Activated CD4-positive, alpha-beta T cell treated with anti-CD3 and anti-CD28 coated beads, Interleukin-2, amount 10 ng/mL, durations not matched to agents 7 days and 5 days (primary cell): Measurements from ENCODE around the gene SYNE3. TPM values are rescaled to one million over a fixed set of nuclear protein-coding genes. Genes with fewer than 3 reads are reported as not detected.
A peak's percentile ranks its signal among the peaks of the same experiment; 100 is the strongest.

ENCODE experiments used
- CTCF ChIA-PET: fragments of 350-600 bp; sonication (Branson Sonifier 250); formaldehyde crosslinking; loops from one replicate; lab custom pipeline; 2021; ENCODE audit warnings: antibody characterized with exemption; lab: Charles Lee
- POLR2A ChIA-PET: fragments of 350-600 bp; sonication (Branson Sonifier 250); formaldehyde crosslinking; loops from one replicate; lab custom pipeline; 2021; ENCODE audit warnings: antibody characterized with exemption; lab: Charles Lee
- DNase-seq: peaks from one replicate; pipeline ENCODE4 v3.0.0-alpha.2; 2020
- H3K27ac Mint-ChIP-seq: one replicate; pipeline ENCODE4 v1.8.0; 2021; ENCODE audit warnings: mild to moderate bottlenecking, moderate library complexity, mixed read lengths
- H3K27me3 Mint-ChIP-seq: one replicate; pipeline ENCODE4 v1.8.0; 2021; ENCODE audit warnings: mixed read lengths
- H3K36me3 Mint-ChIP-seq: one replicate; pipeline ENCODE4 v1.8.0; 2021; ENCODE audit warnings: low read depth, mixed read lengths
- H3K4me1 Mint-ChIP-seq: one replicate; pipeline ENCODE4 v1.8.0; 2021; ENCODE audit warnings: mixed read lengths
- H3K4me3 Mint-ChIP-seq: one replicate; pipeline ENCODE4 v1.8.0; 2021; ENCODE audit warnings: mild to moderate bottlenecking, moderate library complexity, mixed read lengths
- H3K9me3 Mint-ChIP-seq: one replicate; pipeline ENCODE4 v1.8.0; 2021; ENCODE audit warnings: mixed read lengths
- total RNA-seq, 2 experiments: library from RNA; stranded (reverse); gene quantifications; one replicate each; pipeline ENCODE4 v1.2.3, GENCODE V29; 2021

The SYNE3 gene
- total RNA-seq, 2 experiments from 2014 or later: 81.0 to 95.8 TPM

DNA sequence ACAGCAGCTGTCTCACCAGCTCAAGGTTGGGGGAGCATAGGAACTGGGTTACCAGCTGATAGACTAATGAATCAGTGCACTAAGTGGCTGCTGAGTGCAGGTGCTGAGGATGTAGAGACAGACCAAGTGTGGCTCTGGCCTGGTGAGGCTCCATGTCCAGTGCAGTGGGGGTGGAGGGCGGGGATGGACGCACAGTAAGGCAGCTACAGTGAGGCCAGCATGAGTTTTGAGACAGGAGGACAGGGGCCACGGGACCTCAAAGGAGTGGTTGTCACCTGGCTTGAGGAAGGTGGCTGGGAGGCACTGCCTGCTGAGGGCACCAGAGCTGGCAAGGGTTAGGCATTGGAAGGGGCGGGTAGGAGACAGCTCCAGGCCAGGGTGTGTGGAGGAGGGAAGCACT, 37.0 kb downstream of the SYNE3 start:
- no peak for DNase-seq
- no peaks in the 10 kb centered on the region for H3K9me3 Mint-ChIP-seq
- no peak overlapping the region for H3K4me3 Mint-ChIP-seq
- peak overlapping the region; percentile 75 for H3K27ac Mint-ChIP-seq
- ChIA-PET CTCF (interaction anchor here (0.8 to 2.1 kb wide), 6 partner anchors 11 to 49 kb away, joined by 3 to 9 read pairs (median 4); no protein-coding TSS in a partner anchor), POLR2A (no interaction called here)
- H3K4me1 Mint-ChIP-seq: peaks cover 39% of the 10 kb centered on the region
- peaks cover 35% of the 10 kb centered on the region for H3K36me3 Mint-ChIP-seq
- H3K27me3 Mint-ChIP-seq: no peaks in the 10 kb centered on the region

DNA sequence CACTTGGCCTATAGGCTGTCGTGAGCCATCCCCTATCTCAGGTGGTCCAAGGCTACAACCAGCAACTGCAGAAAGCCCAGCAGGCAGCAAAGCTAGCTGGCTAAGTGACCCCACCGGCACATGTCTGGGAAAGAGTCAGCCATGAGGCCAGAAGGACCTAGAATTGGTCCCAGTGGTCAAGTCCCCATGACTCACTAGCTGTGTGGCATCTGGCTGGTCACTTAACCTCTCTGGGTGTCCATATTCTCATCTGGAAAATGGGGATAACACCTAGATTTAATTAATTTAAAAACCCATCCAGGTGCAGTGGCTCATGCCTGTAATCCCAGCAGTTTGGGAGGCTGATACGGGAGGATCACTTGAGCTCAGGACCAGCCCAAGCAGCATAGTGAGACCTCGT, 37.6 kb downstream of the SYNE3 start:
- peaks cover 42% of the 10 kb centered on the region for H3K36me3 Mint-ChIP-seq

DNA sequence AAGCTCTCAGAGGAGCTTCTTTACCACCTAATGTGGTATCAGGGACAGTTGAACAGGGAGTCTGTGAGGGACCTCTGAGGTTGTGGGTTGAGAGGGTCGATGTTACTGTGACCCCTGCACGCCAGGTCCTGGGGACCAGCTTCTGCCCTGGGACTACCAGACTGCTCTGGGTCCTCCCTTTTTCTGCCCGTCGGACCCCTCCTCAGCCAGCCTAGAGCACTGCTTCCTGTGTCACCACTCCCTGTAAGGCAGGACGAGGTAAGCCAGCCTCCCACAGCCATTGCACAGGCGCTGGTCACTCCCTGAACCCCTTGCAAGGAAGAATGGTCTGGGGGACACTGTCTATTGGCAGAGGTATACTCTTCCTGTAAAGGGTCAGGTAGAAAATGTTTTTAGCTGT, 38.1 kb downstream of the SYNE3 start:
- Mint-ChIP-seq H3K27me3 (no peaks in the 10 kb centered on the region), H3K36me3 (peaks cover 46% of the 10 kb centered on the region), H3K9me3 (no peaks in the 10 kb centered on the region), H3K4me3 (no peak overlapping the region), H3K4me1 (peaks cover 36% of the 10 kb centered on the region), H3K27ac (peak overlapping the region; percentile 9)
- no peak for DNase-seq
- POLR2A ChIA-PET: no interaction called here
- CTCF ChIA-PET: interaction anchor here (1.0 to 2.1 kb wide), 4 partner anchors 34 to 50 kb away, joined by 3 to 9 read pairs (median 4); no protein-coding TSS in a partner anchor

More for the DNA sequence above, 37.6 kb downstream of the SYNE3 start:
- H3K27ac Mint-ChIP-seq: no peak overlapping the region
- DNase-seq: no peak
- no peak overlapping the region for H3K4me3 Mint-ChIP-seq
- H3K27me3 Mint-ChIP-seq: no peaks in the 10 kb centered on the region
- ChIA-PET CTCF (interaction anchor here (0.8 to 2.1 kb wide), 6 partner anchors 10 to 49 kb away, joined by 3 to 9 read pairs (median 4); no protein-coding TSS in a partner anchor), POLR2A (no interaction called here)
- peaks cover 36% of the 10 kb centered on the region for H3K4me1 Mint-ChIP-seq
- no peaks in the 10 kb centered on the region for H3K9me3 Mint-ChIP-seq

DNA sequence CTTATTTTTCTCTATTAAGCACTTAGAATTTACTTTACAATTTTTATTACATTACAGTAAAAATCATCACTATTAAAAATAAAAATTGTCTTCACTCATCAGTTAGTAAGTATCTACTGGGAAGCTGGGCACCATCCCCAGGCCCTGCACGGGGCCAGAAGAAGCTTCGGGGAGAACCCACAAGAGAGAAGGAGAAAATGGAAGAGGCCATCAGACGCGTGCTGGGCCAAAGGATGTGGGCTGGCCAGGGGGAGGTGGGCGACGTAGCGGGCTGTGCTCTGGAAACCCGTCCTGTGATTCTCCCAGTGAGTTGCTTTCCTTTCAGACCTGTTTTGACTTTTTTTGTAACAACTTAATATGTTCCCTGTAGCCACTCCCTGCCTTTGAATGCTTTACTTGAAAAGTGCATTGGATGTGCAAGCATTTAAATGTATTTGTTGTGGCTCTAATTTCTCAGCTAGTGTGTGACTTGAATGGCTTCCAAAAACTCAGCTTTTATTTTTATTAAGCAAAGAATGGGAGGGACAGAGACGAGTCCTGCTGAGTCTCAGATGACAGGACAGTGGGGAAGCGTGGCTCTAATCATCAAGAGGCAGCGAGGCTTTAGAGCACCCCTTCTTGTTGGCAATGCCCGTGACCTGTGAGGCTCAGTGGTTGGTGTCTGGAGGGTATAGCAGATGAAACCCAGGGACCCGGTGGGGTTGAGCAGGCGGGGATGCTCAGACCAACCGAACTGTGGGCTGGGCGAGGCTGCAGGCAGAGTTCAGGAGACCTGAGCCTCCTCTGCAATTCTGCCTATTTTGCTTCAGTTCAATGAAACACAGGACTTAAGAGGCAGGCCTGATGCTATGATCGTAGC, 38.8 kb downstream of the SYNE3 start:
- H3K27ac Mint-ChIP-seq: peak overlapping the region; percentile 54
- no peak for DNase-seq
- no peak overlapping the region for H3K4me3 Mint-ChIP-seq
- ChIA-PET POLR2A (no interaction called here), CTCF (interaction anchor here (1.6 to 2.1 kb wide), 2 partner anchors 35 to 36 kb away, joined by 3 to 9 read pairs; no protein-coding TSS in a partner anchor)
- H3K9me3 Mint-ChIP-seq: no peaks in the 10 kb centered on the region
- peaks cover 37% of the 10 kb centered on the region for H3K4me1 Mint-ChIP-seq
- H3K27me3 Mint-ChIP-seq: no peaks in the 10 kb centered on the region
- H3K36me3 Mint-ChIP-seq: peaks cover 50% of the 10 kb centered on the region

DNA sequence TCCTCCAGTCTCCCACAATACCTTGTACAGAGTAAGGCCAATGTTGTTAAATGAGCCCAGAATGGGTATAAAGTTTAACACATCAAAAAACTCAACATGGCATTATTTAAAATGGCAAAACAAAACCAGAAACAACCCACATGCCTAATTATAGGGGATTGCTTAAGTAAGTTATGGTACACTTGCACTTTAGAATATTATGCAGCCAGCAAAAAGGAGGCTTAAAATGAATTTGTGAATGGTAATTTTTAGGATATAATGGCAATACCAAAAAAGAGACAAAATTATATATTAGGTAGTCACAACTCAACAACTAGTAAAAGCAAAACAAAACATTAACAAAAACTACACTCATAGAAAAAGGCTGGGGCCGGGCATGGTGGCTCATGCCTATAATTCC, 39.7 kb downstream of the SYNE3 start:
- ChIA-PET POLR2A (no interaction called here), CTCF (interaction anchor here (0.8 kb wide), 1 partner anchor 46 kb away, joined by 3 read pairs; no protein-coding TSS in a partner anchor)
- peaks cover 38% of the 10 kb centered on the region for H3K4me1 Mint-ChIP-seq
- H3K9me3 Mint-ChIP-seq: no peaks in the 10 kb centered on the region
- no peak for DNase-seq
- peaks cover 57% of the 10 kb centered on the region for H3K36me3 Mint-ChIP-seq
- no peaks in the 10 kb centered on the region for H3K27me3 Mint-ChIP-seq
- no peak overlapping the region for H3K4me3 Mint-ChIP-seq
- no peak overlapping the region for H3K27ac Mint-ChIP-seq

DNA sequence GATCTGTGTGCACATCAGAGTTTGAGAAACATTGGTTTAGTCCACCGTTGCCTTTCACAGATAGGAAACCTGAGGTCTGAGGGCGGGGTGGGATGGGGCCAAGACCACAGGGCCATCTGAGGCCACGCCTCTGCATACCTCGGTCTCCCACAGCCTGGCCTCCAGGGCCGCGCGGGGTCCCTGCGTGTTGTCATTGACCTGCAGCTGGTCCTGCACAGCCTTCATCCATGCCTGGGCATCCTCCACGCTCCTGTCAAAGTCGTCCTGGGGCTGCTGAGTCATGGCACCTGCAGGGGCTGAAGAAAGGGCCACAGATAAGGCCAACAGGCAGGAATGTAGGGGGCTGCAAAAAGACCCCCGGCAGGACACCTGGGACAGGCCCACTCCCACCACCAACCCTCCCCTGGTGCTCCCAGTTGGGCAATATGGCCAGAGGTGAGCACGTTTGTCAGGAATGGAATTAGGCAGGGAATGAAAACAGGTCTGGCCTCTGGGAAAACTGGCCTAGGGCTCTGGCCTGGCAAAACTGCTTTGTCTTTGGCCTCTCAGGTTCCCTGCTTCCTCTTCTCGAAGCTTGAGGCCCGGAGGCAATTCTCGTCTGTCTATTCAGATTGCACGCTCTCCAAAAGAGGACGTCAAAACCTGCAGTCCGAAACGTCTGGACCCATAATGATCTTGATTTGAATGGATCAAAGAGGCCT, 40.8 kb downstream of the SYNE3 start:
- no peaks in the 10 kb centered on the region for H3K27me3 Mint-ChIP-seq
- peaks cover 35% of the 10 kb centered on the region for H3K4me1 Mint-ChIP-seq
- no peak overlapping the region for H3K27ac Mint-ChIP-seq
- CTCF ChIA-PET: interaction anchor here (0.8 kb wide), 1 partner anchor 47 kb away, joined by 3 read pairs; no protein-coding TSS in a partner anchor
- no peak overlapping the region for H3K4me3 Mint-ChIP-seq
- peaks cover 66% of the 10 kb centered on the region for H3K36me3 Mint-ChIP-seq
- POLR2A ChIA-PET: no interaction called here
- no peaks in the 10 kb centered on the region for H3K9me3 Mint-ChIP-seq
- no peak for DNase-seq

DNA sequence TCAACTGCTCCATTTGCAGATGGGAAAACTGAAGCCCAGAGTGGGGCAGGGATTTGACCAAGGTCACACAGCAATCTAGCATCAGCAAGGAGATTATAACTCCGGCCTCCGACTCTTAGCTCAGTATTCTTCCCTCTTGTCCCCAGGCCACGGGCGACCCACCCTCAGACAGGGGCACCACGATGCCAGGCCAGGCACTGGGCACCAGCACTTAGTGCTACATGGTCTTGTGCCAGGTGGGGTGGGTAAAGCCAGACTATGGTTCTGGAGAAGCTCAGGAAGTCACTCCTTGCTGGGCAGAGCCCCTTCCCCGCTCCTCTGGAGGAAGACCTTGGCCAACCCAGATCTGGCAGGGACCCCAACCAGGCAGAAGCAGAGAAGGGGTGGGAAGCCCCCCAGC, 41.5 kb downstream of the SYNE3 start:
- POLR2A ChIA-PET: no interaction called here
- Mint-ChIP-seq H3K27me3 (no peaks in the 10 kb centered on the region), H3K27ac (no peak overlapping the region), H3K4me3 (no peak overlapping the region), H3K9me3 (no peaks in the 10 kb centered on the region), H3K4me1 (peaks cover 28% of the 10 kb centered on the region), H3K36me3 (peaks cover 65% of the 10 kb centered on the region)
- CTCF ChIA-PET: interaction anchor here (1.5 to 1.6 kb wide), 2 partner anchors 8 to 15 kb away, joined by 3 to 5 read pairs; no protein-coding TSS in a partner anchor
- DNase-seq: no peak

DNA sequence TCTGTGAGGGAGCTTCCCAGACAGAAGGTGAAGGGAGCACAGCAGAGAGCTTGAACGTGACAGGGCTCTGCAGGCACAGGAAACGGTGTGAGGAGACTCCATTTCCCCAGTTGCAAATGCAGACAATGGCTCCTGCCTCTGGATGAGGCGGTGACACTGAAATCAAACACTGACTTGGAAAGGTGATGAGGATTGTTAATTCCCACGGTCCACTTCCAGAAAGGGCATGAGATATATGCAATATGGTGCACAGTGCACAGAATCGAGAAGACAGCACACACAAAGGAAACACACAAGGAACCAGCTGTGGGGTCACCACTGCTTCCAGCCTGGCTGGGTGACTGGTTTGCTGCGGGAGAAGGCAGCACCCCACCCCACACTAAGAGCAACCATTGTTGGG, 42.0 kb downstream of the SYNE3 start:
- POLR2A ChIA-PET: no interaction called here
- H3K4me3 Mint-ChIP-seq: no peak overlapping the region
- H3K4me1 Mint-ChIP-seq: peaks cover 27% of the 10 kb centered on the region
- CTCF ChIA-PET: interaction anchor here (1.3 to 1.6 kb wide), 4 partner anchors 9 to 29 kb away, joined by 3 to 6 read pairs (median 4); no protein-coding TSS in a partner anchor
- no peaks in the 10 kb centered on the region for H3K27me3 Mint-ChIP-seq
- peak overlapping the region; percentile 68 for H3K27ac Mint-ChIP-seq
- DNase-seq: no peak
- H3K9me3 Mint-ChIP-seq: no peaks in the 10 kb centered on the region
- H3K36me3 Mint-ChIP-seq: peaks cover 64% of the 10 kb centered on the region

DNA sequence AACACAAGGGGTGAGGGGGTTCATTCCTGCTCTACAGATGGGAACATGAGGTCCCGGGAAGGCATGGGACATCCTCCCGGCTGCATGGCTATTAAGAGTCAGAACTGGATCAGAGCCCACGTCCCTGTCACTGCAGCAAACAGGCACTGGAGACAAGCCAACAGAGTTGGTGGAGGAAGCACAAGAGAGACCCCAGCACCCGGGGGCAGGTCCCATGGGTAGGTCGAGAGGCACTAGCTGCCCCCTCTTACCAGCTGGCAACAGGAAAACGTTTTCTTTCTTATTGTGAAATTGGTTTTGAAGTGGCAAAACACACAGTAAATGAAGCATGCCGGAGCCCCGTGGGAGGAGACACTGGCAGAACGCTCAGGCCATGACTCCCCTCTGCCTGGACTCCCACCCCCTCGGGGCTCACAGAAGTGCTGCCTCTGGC, 43.6 kb downstream of the SYNE3 start:
- POLR2A ChIA-PET: no interaction called here
- H3K4me3 Mint-ChIP-seq: no peak overlapping the region

DNA sequence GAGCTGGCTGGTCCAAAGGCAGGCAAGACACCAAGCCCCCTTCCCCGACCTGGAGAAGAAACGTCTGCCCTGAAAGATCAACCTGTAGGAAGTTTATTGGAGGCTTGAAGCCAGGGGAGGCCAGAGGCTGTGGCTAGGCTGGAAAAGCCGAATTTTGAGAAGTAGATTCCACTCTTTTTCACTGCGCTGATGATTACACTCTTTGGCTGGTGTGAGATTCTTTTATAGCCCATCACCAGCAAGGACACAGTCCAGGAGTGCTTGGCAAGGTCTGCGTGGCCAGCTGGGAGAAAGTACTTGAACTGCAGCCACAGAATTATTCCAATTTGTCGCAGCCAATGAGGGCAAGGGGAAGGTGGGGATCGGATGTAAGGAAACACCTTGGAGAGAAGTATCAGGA, 45.0 kb downstream of the SYNE3 start:
- no peak overlapping the region for H3K27ac Mint-ChIP-seq
- POLR2A ChIA-PET: no interaction called here
- DNase-seq: no peak
- no peak overlapping the region for H3K4me3 Mint-ChIP-seq
- CTCF ChIA-PET: interaction anchor here (0.6 to 1.4 kb wide), 4 partner anchors 9 to 591 kb away, joined by 3 read pairs; no protein-coding TSS in a partner anchor
- peaks cover 65% of the 10 kb centered on the region for H3K36me3 Mint-ChIP-seq
- H3K9me3 Mint-ChIP-seq: no peaks in the 10 kb centered on the region
- peaks cover 23% of the 10 kb centered on the region for H3K4me1 Mint-ChIP-seq
- H3K27me3 Mint-ChIP-seq: no peaks in the 10 kb centered on the region

More for the DNA sequence above, 43.6 kb downstream of the SYNE3 start:
- Mint-ChIP-seq H3K27me3 (no peaks in the 10 kb centered on the region), H3K9me3 (no peaks in the 10 kb centered on the region), H3K27ac (peak overlapping the region; percentile 74), H3K36me3 (peaks cover 64% of the 10 kb centered on the region), H3K4me1 (peaks cover 25% of the 10 kb centered on the region)
- DNase-seq: no peak
- CTCF ChIA-PET: interaction anchor here (1.1 to 1.4 kb wide), 4 partner anchors 8 to 27 kb away, joined by 3 to 6 read pairs (median 4); no protein-coding TSS in a partner anchor

DNA sequence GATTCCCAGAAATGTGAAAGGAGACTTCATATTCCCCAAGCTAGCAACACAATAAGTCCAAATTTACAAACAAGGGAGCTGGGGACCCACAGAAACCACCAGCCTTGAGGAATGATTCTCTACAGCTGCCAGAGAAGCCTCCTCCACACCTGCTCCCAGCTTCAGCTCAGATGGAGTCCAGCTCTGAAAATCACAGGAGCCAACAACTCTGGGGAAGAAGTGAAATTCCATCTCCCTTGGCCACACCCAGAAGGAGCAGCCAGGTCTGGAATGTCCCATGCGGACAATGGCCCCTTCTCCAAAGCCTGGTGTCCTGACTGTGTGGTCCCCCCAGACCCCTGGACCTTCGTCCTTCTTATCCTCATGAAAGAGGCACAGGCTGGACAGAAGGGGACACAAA, 45.4 kb downstream of the SYNE3 start:
- CTCF ChIA-PET: interaction anchor here (0.6 kb wide), 2 partner anchors 56 to 591 kb away, joined by 3 read pairs; no protein-coding TSS in a partner anchor

DNA sequence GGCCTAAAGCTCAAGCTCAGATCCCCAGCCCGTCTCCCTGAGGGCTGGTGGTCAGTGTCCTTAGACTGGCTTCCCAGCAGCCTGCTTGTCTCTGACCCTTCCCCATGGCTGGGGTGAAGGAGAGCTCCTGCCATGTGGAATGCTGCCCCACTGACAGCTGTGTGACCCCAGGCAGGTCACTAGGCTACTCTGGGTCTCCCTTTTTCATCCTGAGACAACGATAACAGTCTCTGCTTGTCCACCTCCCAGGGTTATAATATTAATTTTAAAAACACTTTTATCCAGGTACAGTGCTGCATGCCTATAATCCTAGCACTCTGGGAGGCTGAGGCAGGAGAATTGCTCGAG, 47.3 kb downstream of the SYNE3 start:
- CTCF ChIA-PET: interaction anchor here (1.4 kb wide), 1 partner anchor 10 kb away, joined by 3 read pairs; no protein-coding TSS in a partner anchor
- Mint-ChIP-seq H3K27me3 (no peaks in the 10 kb centered on the region), H3K9me3 (no peaks in the 10 kb centered on the region), H3K27ac (no peak overlapping the region), H3K4me1 (peaks cover 38% of the 10 kb centered on the region), H3K36me3 (peaks cover 75% of the 10 kb centered on the region), H3K4me3 (no peak overlapping the region)
- POLR2A ChIA-PET: no interaction called here
- no peak for DNase-seq

More for the DNA sequence above, 45.4 kb downstream of the SYNE3 start:
- no peak overlapping the region for H3K27ac Mint-ChIP-seq
- H3K27me3 Mint-ChIP-seq: no peaks in the 10 kb centered on the region
- POLR2A ChIA-PET: no interaction called here
- H3K36me3 Mint-ChIP-seq: peaks cover 64% of the 10 kb centered on the region
- H3K4me3 Mint-ChIP-seq: no peak overlapping the region
- peaks cover 21% of the 10 kb centered on the region for H3K4me1 Mint-ChIP-seq
- H3K9me3 Mint-ChIP-seq: no peaks in the 10 kb centered on the region
- DNase-seq: no peak
